DMS79 treated with DMSO at 0.1 percent for 48 hours (cell line): ENCODE data around the gene SOCS1.

ENCODE experiments used
- DNase-seq: peaks from one replicate; lab custom pipeline; 2025; lab: John Stamatoyannopoulos, UW

The SOCS1 gene

GRCh38 chr16:11260596-11260966 is 4.6 kb upstream of the SOCS1 start:
- no peak for DNase-seq

DNA sequence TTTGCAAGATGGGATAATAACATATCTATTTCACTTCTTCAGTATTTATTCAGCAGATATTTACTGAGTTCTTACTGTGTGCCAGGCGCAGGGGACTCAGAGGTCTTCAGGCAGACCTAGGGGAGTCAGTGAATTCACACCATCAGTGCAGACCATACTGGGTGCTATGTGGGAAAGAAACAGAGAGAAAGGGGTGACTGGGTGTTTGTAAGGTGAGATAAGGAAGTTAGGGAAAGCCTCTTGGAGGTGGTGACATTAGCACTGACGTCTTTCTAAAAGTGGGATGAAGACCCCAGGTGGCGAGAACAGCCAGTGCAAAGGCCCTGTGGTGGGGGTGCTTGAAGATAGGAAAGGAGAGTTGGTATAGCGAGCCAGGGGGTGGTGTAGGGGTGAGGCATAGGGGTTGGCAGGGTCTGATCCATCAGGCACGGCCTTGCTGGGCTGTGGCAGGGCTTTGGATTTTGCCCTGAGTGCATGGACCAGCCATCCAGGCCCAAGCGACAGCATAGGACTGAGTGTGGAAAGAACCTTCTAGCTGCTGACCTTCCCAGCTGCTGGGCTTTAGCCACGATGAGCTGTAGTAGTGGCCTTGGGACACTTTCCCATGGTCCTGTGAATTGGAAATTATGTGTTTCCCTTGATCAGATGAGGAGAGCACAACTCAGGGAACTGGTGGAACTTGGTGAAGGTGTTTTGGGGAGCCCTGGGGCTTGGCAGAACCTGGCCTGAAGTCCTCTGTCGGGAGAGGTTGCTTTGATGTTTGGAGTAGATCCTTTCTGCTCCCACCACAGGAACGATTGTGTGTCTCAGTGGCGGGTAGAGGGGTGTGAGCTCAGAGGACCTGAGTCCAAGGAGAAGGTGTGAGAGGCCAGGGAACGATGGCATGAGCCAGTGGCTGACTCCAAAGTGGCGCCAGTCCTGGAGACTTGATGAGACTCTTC is 3.9 kb upstream of the SOCS1 start:
- no peak for DNase-seq

DNA sequence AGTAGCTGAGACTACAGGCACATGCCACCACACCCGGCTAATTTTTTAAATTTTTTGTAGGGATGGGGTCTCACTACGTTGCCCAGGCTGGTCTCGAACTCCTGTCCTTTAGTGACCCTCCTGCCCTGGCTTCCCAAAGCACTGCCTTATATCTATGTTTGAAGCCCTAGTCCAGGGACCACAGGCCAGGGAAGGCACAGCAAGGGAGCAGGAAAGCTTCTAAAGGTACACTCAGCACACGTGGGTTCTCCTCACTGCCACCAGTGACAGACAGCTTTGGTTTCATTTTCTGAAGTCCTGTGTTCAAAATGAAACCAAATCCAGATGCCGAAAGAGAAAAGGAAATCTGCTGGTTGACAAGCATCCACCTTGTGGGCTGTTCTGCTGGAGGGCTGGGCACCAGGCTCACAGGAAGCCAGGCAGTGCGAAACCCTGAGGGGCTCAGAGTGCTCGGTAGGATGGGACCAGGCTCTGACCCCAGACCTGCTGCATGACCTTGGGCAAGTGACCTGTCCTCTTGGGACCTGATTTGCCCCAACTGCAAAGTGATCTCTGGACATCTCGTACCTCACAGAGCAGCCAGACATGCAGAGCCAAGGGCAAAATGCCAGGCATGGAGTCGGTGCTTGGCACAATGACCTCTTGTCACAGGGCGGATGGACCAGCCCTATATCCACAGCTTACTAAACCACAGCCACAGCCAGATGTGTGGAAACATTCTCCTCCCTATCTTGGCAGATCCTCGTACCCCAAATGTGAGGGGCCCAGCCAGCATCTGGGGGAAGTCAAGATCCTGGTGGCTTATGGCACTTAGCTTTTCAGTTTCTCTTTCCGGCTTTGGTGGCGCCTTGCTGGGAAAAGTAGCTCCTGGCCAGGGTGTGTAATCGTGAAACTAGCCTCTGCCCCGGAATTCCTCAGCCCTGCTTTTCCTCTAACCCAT is 2.8 kb upstream of the SOCS1 start:
- DNase-seq, result no peak

DNA sequence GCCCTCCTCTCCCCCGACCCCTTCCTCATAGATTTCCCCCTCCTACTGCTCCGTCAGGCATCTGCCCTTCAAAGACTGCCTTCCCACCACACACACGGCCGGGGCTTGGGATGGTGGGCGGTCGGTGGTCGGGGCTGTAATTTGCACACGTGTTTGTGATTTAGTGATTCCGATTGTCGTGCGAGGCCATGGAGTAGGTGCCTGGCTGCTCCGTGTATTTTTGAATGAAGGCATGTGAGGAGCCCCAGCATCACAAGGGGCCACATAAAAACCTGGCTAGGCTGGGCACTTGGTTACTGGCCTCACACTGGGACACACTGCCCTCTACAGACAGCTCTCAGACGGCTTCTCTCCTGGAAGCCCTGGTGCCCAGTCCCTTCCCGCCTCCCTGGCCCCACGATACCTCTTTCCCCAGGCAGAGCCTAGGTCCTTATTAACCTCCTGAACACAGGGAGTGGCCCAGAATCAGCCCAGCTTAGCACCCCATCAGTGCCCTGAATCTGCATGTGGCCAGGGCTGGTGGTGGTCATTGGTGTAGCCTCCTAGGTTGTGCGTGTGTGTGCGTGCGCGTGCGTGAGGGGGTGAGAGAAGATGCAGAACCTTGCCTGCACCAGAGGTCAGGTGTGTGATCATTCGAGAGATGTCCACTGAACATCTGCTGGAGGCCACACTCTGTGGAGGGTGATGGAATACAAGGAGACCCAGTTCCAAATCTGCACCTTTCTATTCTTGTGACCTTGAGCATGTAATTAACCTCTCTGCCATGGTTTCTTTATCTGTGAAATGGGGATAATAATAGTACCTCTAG is 1.3 kb upstream of the SOCS1 start:
- peak; percentile 81 for DNase-seq

DNA sequence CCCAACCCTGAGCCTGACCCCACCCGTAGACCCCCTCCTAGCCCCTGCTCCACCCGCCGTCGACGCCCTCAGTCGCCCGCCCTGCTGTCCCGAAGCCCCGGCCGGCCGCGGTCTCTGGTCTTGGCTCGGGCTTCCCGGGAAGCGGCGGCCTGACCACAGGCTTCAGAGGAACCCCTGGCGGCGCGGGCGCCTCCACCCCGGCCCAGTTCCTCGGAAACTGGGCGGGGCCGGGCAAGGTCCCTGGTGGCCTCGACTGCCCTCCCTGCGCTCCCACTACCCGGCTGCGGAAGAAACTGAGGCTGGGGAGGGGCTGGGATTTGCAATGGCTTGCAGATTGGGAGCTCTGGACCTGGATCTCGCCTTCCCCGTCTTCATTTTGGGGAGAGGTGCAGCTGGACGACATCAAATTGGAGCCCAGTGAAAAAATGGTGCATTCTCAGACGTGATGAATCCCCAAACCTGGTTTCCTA is 692 bp upstream of the SOCS1 start:
- DNase-seq, result no peak

DNA sequence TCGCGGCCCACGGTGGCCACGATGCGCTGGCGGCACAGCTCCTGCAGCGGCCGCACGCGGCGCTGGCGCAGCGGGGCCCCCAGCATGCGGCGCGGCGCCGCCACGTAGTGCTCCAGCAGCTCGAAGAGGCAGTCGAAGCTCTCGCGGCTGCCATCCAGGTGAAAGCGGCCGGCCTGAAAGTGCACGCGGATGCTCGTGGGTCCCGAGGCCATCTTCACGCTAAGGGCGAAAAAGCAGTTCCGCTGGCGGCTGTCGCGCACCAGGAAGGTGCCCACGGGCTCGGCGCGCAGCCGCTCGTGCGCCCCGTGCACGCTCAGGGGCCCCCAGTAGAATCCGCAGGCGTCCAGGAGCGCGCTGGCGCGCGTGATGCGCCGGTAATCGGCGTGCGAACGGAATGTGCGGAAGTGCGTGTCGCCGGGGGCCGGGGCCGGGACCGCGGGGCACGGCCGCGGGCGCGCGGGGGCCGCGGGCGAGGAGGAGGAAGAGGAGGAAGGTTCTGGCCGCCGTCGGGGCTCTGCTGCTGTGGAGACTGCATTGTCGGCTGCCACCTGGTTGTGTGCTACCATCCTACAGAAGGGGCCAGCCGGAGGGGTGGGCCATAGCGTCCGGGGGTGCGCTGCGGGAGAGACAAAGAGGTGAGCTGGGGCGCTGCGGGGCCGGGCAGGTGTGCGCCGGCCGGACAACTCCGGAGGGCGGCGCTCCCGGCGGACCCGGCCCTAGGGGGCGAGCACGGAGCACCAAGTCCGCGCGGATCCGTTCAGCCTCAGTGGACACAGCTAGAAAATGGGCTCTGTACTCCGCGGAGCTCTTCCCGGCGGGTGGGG is 879 bp downstream of the SOCS1 start:
- DNase-seq, result peak; percentile 8

- no peak for DNase-seq
Measured at GRCh38 chr16:11253995-11254912, 1.8 kb downstream of the SOCS1 start.

- no peak for DNase-seq
Measured at GRCh38 chr16:11253009-11253994, 2.7 kb downstream of the SOCS1 start.

DNA sequence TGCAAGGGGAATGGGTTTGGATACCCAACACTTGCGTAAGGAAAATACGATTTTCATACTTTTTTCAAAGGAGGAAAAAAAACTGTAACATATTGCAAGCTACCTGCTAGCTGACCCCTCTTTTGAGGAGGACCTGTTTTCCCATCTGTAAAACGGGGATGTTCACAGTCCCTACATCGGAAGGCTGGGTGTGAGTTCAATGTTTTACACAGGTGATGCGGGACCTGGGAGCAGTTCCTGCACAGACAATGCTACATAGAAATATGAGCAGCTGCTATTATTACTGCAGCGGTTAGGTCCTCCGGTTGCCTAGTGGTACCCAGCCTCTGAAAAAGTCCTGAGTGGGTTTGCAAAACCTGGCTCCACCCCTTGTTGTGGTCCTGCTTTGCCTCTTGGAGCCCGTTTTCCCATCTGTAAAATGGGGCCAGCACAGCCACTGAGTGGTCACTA is 3.5 kb downstream of the SOCS1 start:
- no peak for DNase-seq

- no peak for DNase-seq
Measured at GRCh38 chr16:11251525-11252481, 4.2 kb downstream of the SOCS1 start.

- DNase-seq, result no peak
Measured at GRCh38 chr16:11250786-11251524, 5.0 kb downstream of the SOCS1 start.

- no peak for DNase-seq
Measured at GRCh38 chr16:11250091-11250785, 5.8 kb downstream of the SOCS1 start.

- no peak for DNase-seq
Measured at GRCh38 chr16:11249233-11250061, 6.6 kb downstream of the SOCS1 start.

GRCh38 chr16:11248133-11248532 is 7.9 kb downstream of the SOCS1 start:
- DNase-seq, result no peak

GRCh38 chr16:11245988-11246387 is 10.0 kb downstream of the SOCS1 start:
- DNase-seq, result no peak
